Uterus (tissue), 4 donors: ENCODE measurements around the gene NHEJ1. TPM values are rescaled to one million over a fixed set of nuclear protein-coding genes. Genes with fewer than 3 reads are reported as not detected.

ENCODE experiments used
- DNase-seq, 2 donors: peaks; one replicate each; pipeline ENCODE4 v3.0.0-alpha.2; 2019 to 2020
- H3K27ac ChIP-seq, 2 donors: fragments of 200-600 bp; sonication (generic); 1 replicate in 1 of 2; 2 replicates in 1 of 2; pipeline ENCODE4 v1.5.1; 2016 to 2018
- H3K27me3 ChIP-seq, 2 donors: fragments of 200-600 bp; sonication (generic); one replicate each; pipeline ENCODE4 v1.5.1; 2018 to 2019; ENCODE audit warnings: control low read depth in 1 of 2
- H3K36me3 ChIP-seq, 2 donors: fragments of 200-600 bp; sonication (generic); one replicate each; pipeline ENCODE4 v1.5.1; 2019; ENCODE audit warnings: control low read depth in 1 of 2
- H3K4me1 ChIP-seq, 2 donors: fragments of 200-600 bp; sonication (generic); one replicate each; pipeline ENCODE4 v1.5.1; 2018 to 2019; ENCODE audit warnings: control low read depth in 1 of 2
- H3K4me3 ChIP-seq, 2 donors: fragments of 200-600 bp; sonication (generic); 1 replicate in 1 of 2; 2 replicates in 1 of 2; pipeline ENCODE4 v1.5.1; 2018 to 2019; ENCODE audit warnings: mild to moderate bottlenecking in 1 of 2
- H3K9me3 ChIP-seq, 2 donors: fragments of 200-600 bp; sonication (generic); one replicate each; pipeline ENCODE4 v1.5.1; 2019; ENCODE audit warnings: control low read depth in 1 of 2
- POLR2A ChIP-seq, 2 donors: fragments of 450-650 bp; IDR thresholded peaks; one replicate each; pipeline ENCODE4 v1.6.1; 2016; ENCODE audit warnings: antibody characterized with exemption in 2 of 2, mild to moderate bottlenecking in 1 of 2, moderate library complexity in 1 of 2
- intact Hi-C: fragments of 100-400 bp; cut with DNase I; formaldehyde crosslinking; loops from one replicate; pipeline ENCODE4 v1.15.1; 2023; ENCODE audit warnings: low total_unique reads
- total RNA-seq, 4 donors: library from RNA; depleted of rRNA in 3 of 4; stranded (reverse); fragments of >200 nt in 3 of 4; gene quantifications; one replicate each; pipeline versions ENCODE4 v1.1.0 to v1.2.4, GENCODE V29; 2014 to 2023
- TF ChIP-seq, protein P1 (sequence below), 4 experiments: fragments of 200-600 bp in 2 of 4; fragments of 450-650 bp in 2 of 4; sonication (generic) in 2 of 4; IDR thresholded peaks; one replicate each; pipeline ENCODE4 v1.5.1; 2016 to 2019; ENCODE audit warnings: antibody characterized with exemption in 4 of 4, mild to moderate bottlenecking in 2 of 4, moderate library complexity in 1 of 4
- donor health status: DM: yes; HTN: yes; CAD: no.

NHEJ1 gene
- total RNA-seq, 4 donors from 2014 or later, result 15.0 to 162 (median 18.1) TPM

DNA sequence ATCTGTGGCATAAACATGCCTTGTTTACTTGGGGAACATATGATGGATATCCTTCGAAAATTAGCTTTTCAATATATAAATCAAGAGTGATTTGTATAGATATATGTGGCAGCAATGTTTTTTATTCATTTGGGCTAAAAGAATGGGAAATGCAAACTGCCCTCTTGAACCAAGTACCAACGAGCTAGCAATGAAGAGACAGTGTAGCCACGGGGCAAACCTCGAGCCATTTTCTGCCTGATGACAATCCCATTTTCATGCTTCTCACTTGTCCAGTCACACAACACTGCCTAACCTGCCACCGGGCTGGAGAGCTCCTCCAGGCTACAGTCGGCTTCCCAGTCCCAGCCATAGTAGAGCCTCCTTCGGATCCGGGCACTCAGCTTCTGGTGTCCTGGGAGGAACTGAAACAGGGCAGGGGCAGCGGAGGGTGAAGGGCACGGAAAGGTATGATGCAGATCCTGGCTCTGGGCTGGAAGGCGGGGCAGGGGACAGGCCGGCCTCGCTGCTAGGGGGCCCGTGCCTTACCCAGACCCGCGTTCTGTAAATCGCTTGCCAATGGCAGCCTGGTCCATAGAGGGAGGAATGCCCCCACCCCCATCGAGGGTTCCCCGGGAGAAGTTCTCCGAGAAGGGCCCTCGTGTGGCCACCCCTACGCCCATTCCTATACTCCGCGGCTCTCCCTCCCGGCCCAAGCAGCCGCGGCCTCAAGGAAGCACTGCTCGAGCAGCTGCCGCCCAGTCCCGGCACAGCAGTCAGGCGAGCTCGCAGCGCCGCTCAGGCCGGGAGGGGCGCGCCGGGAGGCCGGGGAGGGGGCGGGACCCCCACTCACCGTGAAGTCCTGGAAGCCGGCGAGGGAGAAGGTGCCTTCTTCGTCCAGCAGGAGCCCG, 15.6 kb upstream of the NHEJ1 start:
- TF ChIP-seq, protein P1, sequence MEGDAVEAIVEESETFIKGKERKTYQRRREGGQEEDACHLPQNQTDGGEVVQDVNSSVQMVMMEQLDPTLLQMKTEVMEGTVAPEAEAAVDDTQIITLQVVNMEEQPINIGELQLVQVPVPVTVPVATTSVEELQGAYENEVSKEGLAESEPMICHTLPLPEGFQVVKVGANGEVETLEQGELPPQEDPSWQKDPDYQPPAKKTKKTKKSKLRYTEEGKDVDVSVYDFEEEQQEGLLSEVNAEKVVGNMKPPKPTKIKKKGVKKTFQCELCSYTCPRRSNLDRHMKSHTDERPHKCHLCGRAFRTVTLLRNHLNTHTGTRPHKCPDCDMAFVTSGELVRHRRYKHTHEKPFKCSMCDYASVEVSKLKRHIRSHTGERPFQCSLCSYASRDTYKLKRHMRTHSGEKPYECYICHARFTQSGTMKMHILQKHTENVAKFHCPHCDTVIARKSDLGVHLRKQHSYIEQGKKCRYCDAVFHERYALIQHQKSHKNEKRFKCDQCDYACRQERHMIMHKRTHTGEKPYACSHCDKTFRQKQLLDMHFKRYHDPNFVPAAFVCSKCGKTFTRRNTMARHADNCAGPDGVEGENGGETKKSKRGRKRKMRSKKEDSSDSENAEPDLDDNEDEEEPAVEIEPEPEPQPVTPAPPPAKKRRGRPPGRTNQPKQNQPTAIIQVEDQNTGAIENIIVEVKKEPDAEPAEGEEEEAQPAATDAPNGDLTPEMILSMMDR (IDR thresholded peaks at IDR 0.05), result peak in 2 of 4 experiments; percentile 16 to 26
- TF ChIP-seq POLR2A (IDR thresholded peaks at IDR 0.05), result no peak
- Histone ChIP-seq H3K9me3 (no peaks in the 10 kb centered on the region), H3K36me3 (no peaks in the 10 kb centered on the region), H3K27me3 (no peaks in the 10 kb centered on the region), H3K27ac (peak overlapping the region; percentile 97 to 98), H3K4me3 (peak overlapping the region; percentile 82 to 83), H3K4me1 (peaks cover 0 to 7% of the 10 kb centered on the region in 2 donors)
- DNase-seq, result peak in 1 of 2 donors; percentile 52
- intact Hi-C loops, result no loop called here

DNA sequence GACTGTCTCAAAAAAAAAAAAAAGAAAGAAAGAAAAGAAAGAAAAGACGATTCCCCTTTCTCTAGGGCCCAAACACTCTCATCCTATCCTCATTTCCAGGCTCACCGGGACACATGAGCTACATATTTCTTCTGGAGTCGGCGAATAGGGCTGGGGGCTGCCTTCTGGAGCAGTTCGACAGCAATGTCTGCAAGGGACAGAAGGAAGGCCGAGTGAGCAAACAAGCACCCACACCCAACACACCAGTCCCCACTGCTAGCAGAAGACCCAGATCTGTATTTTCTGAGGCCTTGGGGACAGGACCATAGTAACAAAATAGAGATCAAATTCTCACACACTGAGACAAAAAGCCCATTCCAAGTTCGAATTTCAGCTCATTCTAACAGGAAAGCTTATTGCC, 14.9 kb upstream of the NHEJ1 start:
- no peaks in the 10 kb centered on the region for H3K36me3 ChIP-seq
- peaks cover 0 to 7% of the 10 kb centered on the region in 2 donors for H3K4me1 ChIP-seq
- no peaks in the 10 kb centered on the region for H3K27me3 ChIP-seq
- TF ChIP-seq POLR2A (IDR thresholded peaks at IDR 0.05), result no peak
- TF ChIP-seq, protein P1 (IDR thresholded peaks at IDR 0.05), result no peak
- peak overlapping the region; percentile 97 to 98 for H3K27ac ChIP-seq
- no peaks in the 10 kb centered on the region for H3K9me3 ChIP-seq
- intact Hi-C loops, result no loop called here
- peak overlapping the region in 1 of 2 donors; percentile 82 for H3K4me3 ChIP-seq
- DNase-seq, result no peak

DNA sequence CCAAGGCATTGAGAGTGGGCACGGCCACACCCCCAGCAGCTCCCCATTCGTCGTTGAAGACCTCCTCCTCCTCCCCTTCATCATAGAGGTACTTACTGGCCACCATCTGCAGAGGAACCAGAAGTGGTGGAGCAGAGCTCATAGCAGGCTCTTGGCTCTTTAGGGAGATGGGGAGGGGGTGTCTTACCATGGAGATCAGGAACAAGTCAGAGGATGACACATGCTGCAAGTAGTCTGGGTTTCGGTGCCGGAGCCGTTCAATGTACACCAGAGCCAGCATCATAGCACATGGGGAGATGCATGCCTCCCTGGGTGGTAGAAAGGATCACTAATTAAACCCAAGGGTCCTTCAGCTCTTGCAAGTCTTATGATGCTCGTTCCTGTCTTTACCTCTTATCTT, 14.2 kb upstream of the NHEJ1 start:
- H3K27ac ChIP-seq, result no peak overlapping the region

DNA sequence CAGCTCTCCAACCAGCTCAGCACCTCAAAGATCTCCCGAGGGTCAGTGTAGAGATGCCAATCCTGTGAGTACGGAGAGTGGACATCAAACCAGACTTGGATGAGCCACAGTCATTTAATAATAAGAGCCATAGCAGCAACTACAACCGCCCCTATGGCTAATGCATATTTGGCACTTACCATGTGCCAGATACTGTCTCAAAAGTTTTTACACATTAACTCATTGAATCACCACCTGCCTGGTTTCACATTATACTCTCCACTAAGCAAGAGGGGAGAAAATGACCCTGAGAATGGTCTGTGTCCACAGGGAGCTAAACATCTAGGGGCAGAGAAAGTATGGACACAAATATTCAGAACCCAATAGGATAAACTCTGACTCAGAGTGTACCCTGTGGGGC, 13.5 kb upstream of the NHEJ1 start:
- intact Hi-C loops, result no loop called here
- Histone ChIP-seq H3K27ac (no peak overlapping the region), H3K27me3 (no peaks in the 10 kb centered on the region), H3K36me3 (no peaks in the 10 kb centered on the region), H3K9me3 (no peaks in the 10 kb centered on the region), H3K4me1 (peaks cover 0 to 5% of the 10 kb centered on the region in 2 donors), H3K4me3 (no peak overlapping the region)
- no peak for TF ChIP-seq POLR2A (IDR thresholded peaks at IDR 0.05)
- TF ChIP-seq, protein P1 (IDR thresholded peaks at IDR 0.05), result no peak
- DNase-seq, result no peak

More for the DNA sequence above, 14.2 kb upstream of the NHEJ1 start:
- no peaks in the 10 kb centered on the region for H3K27me3 ChIP-seq
- intact Hi-C loops, result no loop called here
- no peaks in the 10 kb centered on the region for H3K9me3 ChIP-seq
- no peak for DNase-seq
- no peak overlapping the region for H3K4me3 ChIP-seq
- peaks cover 0 to 7% of the 10 kb centered on the region in 2 donors for H3K4me1 ChIP-seq
- H3K36me3 ChIP-seq, result no peaks in the 10 kb centered on the region
- TF ChIP-seq, protein P1 (IDR thresholded peaks at IDR 0.05), result no peak
- no peak for TF ChIP-seq POLR2A (IDR thresholded peaks at IDR 0.05)

DNA sequence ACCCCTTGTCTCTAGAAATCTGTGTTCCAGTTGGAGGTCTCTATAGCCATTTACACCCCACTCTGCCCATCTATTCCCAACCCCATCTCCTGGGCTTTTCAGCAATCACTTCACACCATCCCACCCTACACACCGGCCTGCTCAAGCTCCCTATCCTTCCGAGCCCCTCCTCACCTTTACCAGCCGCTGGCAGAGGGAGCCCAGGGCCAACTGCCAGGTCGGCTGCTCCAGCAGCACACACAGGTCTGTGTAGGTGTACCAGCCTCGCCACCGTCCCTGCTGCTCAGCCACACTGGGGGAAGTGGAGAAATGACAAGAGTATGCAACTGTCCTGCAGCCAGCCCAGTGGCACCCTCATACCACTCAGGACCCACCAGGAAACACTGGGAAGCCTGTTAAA, 12.6 kb upstream of the NHEJ1 start:
- Histone ChIP-seq H3K36me3 (no peaks in the 10 kb centered on the region), H3K9me3 (no peaks in the 10 kb centered on the region), H3K4me3 (no peak overlapping the region), H3K4me1 (no peaks in the 10 kb centered on the region), H3K27ac (no peak overlapping the region), H3K27me3 (no peaks in the 10 kb centered on the region)
- intact Hi-C loops, result no loop called here
- TF ChIP-seq POLR2A (IDR thresholded peaks at IDR 0.05), result no peak
- TF ChIP-seq, protein P1 (IDR thresholded peaks at IDR 0.05), result no peak
- DNase-seq, result no peak
